ENCODE results near the gene ZNF274.

- TF ChIP-seq ETS1 (IDR thresholded peaks at IDR 0.05) (no peak), POLR2AphosphoS5 (IDR thresholded peaks at IDR 0.05; ENCODE audit: low read depth) (no peak), CTCF (conservative IDR thresholded peaks at IDR 0.05; ENCODE audit: low read depth in 2 of 2) (no peak), CREB1 (CRISPR knock-in tag; IDR thresholded peaks at IDR 0.05; ENCODE audit: low read depth) (no peak), ZNF114 (CRISPR knock-in tag; IDR thresholded peaks at IDR 0.05) (no peak), REST (IDR thresholded peaks at IDR 0.05; ENCODE audit: unreplicated experiment) (no peak), EZH2 (IDR thresholded peaks at IDR 0.05; ENCODE audit: low read depth, unreplicated experiment) (no peak), EZH2phosphoT487 (IDR thresholded peaks at IDR 0.05; ENCODE audit: unreplicated experiment) (no peak), NANOG (IDR thresholded peaks at IDR 0.05; ENCODE audit: borderline replicate concordance) (no peak)
Observed at GRCh38 chr19:58252102-58252685, 69.3 kb downstream of the ZNF274 start.
